22Rv1 (cell line): ENCODE measurements around the gene CFAP251.

Experiments
- CTCF ChIP-seq: fragments of 450-650 bp; IDR thresholded peaks from 2 replicates; pipeline ENCODE4 v1.5.1; 2017; ENCODE audit warnings: mild to moderate bottlenecking
- ZFX ChIP-seq: fragments of 450-650 bp; IDR thresholded peaks from 2 replicates; pipeline ENCODE4 v1.6.1; 2017; ENCODE audit warnings: antibody characterized with exemption, borderline replicate concordance

- no peak for TF ChIP-seq CTCF
- TF ChIP-seq ZFX: no peak
Measured at GRCh38 chr12:121974026-121974985, 55.9 kb downstream of the CFAP251 start.
